VCaP (cell line): ENCODE data around the gene RIPK3.

Experiments
- H3K27ac ChIP-seq: fragments of 450-650 bp; 2 replicates; pipeline ENCODE4 v1.5.1; 2017
- CTCF ChIP-seq: fragments of 450-650 bp; conservative IDR thresholded peaks from 2 replicates; pipeline ENCODE4 v1.5.1; 2017; ENCODE audit warnings: mild to moderate bottlenecking, moderate library complexity

RIPK3 gene

GRCh38 chr14:24382064-24382371 is 42.2 kb upstream of the RIPK3 start:
- no peak overlapping the region for H3K27ac ChIP-seq
- no peak for TF ChIP-seq CTCF

GRCh38 chr14:24381363-24382063 is 41.7 kb upstream of the RIPK3 start:
- H3K27ac ChIP-seq = no peak overlapping the region
- no peak for TF ChIP-seq CTCF

GRCh38 chr14:24379907-24380730 is 40.3 kb upstream of the RIPK3 start:
- no peak for TF ChIP-seq CTCF
- no peak overlapping the region for H3K27ac ChIP-seq

- no peak overlapping the region for H3K27ac ChIP-seq
- no peak for TF ChIP-seq CTCF
Observed at GRCh38 chr14:24378981-24379906, 39.5 kb upstream of the RIPK3 start.

GRCh38 chr14:24378327-24378726 is 38.5 kb upstream of the RIPK3 start:
- H3K27ac ChIP-seq = no peak overlapping the region
- no peak for TF ChIP-seq CTCF

- TF ChIP-seq CTCF = no peak
Observed at GRCh38 chr14:24377657-24378056, 37.9 kb upstream of the RIPK3 start.

GRCh38 chr14:24377126-24377525 is 37.3 kb upstream of the RIPK3 start:
- no peak for TF ChIP-seq CTCF
- H3K27ac ChIP-seq = no peak overlapping the region

More at GRCh38 chr14:24377657-24378056, 37.9 kb upstream of the RIPK3 start:
- H3K27ac ChIP-seq = no peak overlapping the region
